ENCODE measurements around the gene IGFBP5.

DNA sequence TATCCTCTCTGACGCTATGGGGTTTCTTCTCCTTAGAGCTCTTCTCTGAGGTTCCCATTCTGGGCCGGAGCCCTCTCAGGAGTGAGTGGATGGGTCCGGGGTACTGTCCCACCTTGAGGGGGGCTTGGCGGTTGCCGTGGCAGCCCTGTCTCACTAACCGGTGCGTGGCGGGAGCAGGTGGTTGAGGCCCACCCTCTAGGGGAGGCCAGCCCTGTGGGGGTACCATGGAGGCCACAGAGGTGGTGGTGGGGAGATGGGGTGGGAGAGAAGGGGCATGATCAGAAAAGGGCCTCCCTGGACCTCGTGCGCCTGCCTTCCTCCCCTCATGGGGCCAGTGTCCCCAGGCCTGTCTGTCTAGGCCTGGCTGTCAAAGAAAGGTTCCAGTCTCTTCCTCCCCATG lies 22.3 kb downstream of the IGFBP5 start:
- no peak for TF ChIP-seq EP300 (IDR thresholded peaks at IDR 0.05)
- no peak for TF ChIP-seq CTCF (IDR thresholded peaks at IDR 0.05)
- no peak for TF ChIP-seq POLR2A (IDR thresholded peaks at IDR 0.05)

Data from stomach (tissue), 4 donors.